Kidney (tissue), 14 donors: ENCODE results near the gene KCNA4. TPM values are rescaled to one million over a fixed set of nuclear protein-coding genes. Genes with fewer than 3 reads are reported as not detected.

Experiments used
- DNase-seq, 5 donors: peaks; one replicate each; pipeline ENCODE4 v3.0.0-alpha.2; 2013 to 2020
- FAIRE-seq: peaks from 2 replicates; lab custom pipeline; 2012; peaks lifted over from hg19 to GRCh38; lab: Jason Lieb, UNC
- H3K27ac ChIP-seq, 2 donors: one replicate each; pipeline ENCODE4 v1.7.0; 2013; ENCODE audit warnings: low read depth in 2 of 2, low read length in 2 of 2, inconsistent platforms in 1 of 2
- H3K27me3 ChIP-seq: one replicate; pipeline ENCODE4 v1.7.1; 2013; ENCODE audit warnings: low read length, inconsistent platforms; ENCODE audit not compliant: control insufficient read depth, insufficient read depth
- H3K36me3 ChIP-seq, 3 donors: one replicate each; pipeline versions ENCODE4 v1.7.0 to v1.7.1; 2013; ENCODE audit warnings: low read length in 3 of 3, control low read depth in 1 of 3, inconsistent platforms in 1 of 3; ENCODE audit not compliant: insufficient read depth in 3 of 3, control insufficient read depth in 2 of 3
- H3K4me1 ChIP-seq, 3 donors: one replicate each; pipeline versions ENCODE4 v1.7.0 to v1.7.1; 2013; ENCODE audit warnings: low read length in 3 of 3, inconsistent platforms in 1 of 3, low read depth in 1 of 3; ENCODE audit not compliant: control insufficient read depth in 2 of 3, insufficient read depth in 2 of 3
- H3K4me3 ChIP-seq, 3 donors: one replicate each; pipeline versions ENCODE4 v1.7.0 to v1.8.1; 2013; ENCODE audit warnings: low read length in 3 of 3, control low read depth in 1 of 3, inconsistent platforms in 1 of 3
- H3K9ac ChIP-seq, 3 donors: one replicate each; pipeline versions ENCODE4 v1.7.0 to v1.7.1; 2013; ENCODE audit warnings: low read length in 3 of 3, control low read depth in 1 of 3, inconsistent platforms in 1 of 3
- H3K9me3 ChIP-seq, 3 donors: one replicate each; pipeline versions ENCODE4 v1.7.0 to v1.7.1; 2013; ENCODE audit warnings: low read length in 3 of 3, control low read depth in 1 of 3, inconsistent platforms in 1 of 3; ENCODE audit not compliant: control insufficient read depth in 2 of 3, insufficient read depth in 1 of 3
- intact Hi-C: fragments of 100-400 bp; cut with DNase I; formaldehyde crosslinking; loops from one replicate; pipeline ENCODE4 v1.11.1; 2022
- polyA plus RNA-seq: library from polyadenylated mRNA; stranded (reverse); fragments of 350-450 nt; fragmentation: Illumina TruSeq; extraction: RNeasy Lipid Tissue Mini Kit (QIAGEN cat#74804); gene quantifications from one replicate; pipeline ENCODE4 v1.2.3, GENCODE V29; 2014; ENCODE audit warnings: low read depth, low replicate concordance; ENCODE audit not compliant: insufficient read depth
- total RNA-seq: library from RNA; stranded (reverse); fragmentation: NEBNext Ultra II Directional; extraction: Animal tissue kit (Norgen Biotek cat#: 25700); gene quantifications from one replicate; pipeline ENCODE4 v1.2.1, GENCODE V29; 2021
- TF ChIP-seq, protein P1 (sequence below): IDR thresholded peaks from 3 replicates; pipeline ENCODE4 v1.5.1; 2012; ENCODE audit warnings: mild to moderate bottlenecking, moderate library complexity, borderline replicate concordance; ENCODE audit not compliant: insufficient read depth; ENCODE audit errors: extremely low read depth
- donor health status: control.
- donor health status: control.
- donor health status: control.
- donor health status: control.
- donor health status: control.
- donor health status: DM: yes; HTN: yes; CAD: no.
- donor health status: Normal renal cell carcinoma (clear cell type).

KCNA4 gene
- total and polyA plus RNA-seq, 2 donors from 2014 or later, result 0.06 to 0.39 TPM

DNA sequence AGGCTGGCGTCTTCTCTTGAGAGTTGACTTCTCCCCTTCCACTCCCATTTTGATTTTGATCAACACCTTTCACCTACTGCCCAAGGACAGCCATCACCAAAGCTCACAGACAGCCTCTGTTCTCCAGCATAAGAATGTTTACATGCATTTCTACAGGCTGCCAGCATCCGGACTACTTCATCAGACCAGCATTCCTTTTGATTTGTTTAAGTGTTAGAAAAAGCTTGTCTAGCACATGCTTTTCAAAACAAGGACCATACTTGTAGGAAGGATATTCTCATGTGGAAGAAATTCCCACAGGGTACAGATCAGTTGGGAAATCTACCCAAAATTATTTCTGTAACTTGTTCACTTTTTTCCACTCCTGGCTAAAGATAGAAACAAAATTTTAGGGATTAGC, 6.2 kb upstream of the KCNA4 start:
- Histone ChIP-seq H3K36me3 (no peaks in the 10 kb centered on the region), H3K9ac (no peak overlapping the region), H3K4me1 (no peaks in the 10 kb centered on the region), H3K9me3 (no peaks in the 10 kb centered on the region), H3K27me3 (peaks cover 8% of the 10 kb centered on the region), H3K27ac (no peak overlapping the region), H3K4me3 (no peak overlapping the region)
- intact Hi-C loops, result no loop called here
- FAIRE-seq (no peak), DNase-seq (no peak)
- TF ChIP-seq, protein P1, sequence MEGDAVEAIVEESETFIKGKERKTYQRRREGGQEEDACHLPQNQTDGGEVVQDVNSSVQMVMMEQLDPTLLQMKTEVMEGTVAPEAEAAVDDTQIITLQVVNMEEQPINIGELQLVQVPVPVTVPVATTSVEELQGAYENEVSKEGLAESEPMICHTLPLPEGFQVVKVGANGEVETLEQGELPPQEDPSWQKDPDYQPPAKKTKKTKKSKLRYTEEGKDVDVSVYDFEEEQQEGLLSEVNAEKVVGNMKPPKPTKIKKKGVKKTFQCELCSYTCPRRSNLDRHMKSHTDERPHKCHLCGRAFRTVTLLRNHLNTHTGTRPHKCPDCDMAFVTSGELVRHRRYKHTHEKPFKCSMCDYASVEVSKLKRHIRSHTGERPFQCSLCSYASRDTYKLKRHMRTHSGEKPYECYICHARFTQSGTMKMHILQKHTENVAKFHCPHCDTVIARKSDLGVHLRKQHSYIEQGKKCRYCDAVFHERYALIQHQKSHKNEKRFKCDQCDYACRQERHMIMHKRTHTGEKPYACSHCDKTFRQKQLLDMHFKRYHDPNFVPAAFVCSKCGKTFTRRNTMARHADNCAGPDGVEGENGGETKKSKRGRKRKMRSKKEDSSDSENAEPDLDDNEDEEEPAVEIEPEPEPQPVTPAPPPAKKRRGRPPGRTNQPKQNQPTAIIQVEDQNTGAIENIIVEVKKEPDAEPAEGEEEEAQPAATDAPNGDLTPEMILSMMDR, result no peak

DNA sequence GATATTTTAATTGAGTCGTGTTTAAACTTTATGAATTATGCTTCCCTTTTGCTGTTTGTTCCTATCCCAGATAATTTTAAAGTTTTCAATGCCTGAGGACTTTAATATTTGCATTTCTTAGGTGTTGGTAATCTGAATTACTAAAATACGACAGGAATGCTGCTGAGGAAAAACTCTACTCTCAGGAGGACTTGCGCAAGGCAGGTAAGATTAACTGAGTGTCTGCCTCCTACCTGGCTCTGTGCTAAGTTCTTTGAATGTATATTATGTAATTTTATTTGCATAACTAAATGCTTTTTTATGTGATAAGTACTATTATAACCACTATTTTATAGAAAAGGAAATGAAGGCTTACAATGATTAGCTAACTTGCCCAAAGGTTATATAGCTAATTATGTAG, 2.7 kb upstream of the KCNA4 start:
- no peaks in the 10 kb centered on the region for H3K4me1 ChIP-seq
- no peak overlapping the region for H3K9ac ChIP-seq
- no peaks in the 10 kb centered on the region for H3K36me3 ChIP-seq
- FAIRE-seq (no peak), DNase-seq (no peak)
- peaks cover 23% of the 10 kb centered on the region for H3K27me3 ChIP-seq
- no peak overlapping the region for H3K27ac ChIP-seq
- no peak overlapping the region for H3K4me3 ChIP-seq
- TF ChIP-seq, protein P1, result no peak
- intact Hi-C loops, result no loop called here
- H3K9me3 ChIP-seq, result no peaks in the 10 kb centered on the region

DNA sequence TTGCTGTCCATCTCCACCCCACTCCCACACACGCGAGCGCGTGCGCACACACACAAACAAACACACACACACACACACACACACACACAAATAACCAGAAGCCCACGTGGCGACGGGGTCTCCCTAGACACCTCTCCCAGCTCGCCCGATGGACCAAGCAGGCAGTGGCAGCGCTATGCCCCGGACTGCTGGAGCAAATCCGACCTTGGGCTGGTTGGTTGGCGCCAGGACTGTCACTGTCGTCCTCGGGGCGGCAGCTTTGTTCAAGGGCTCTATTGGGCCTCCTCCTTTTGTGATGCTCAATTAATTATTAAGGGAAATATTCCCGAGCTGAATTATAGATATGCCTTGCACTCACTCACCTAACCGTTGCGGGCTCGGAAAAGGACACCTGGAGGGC, 1.7 kb upstream of the KCNA4 start:
- TF ChIP-seq, protein P1, result no peak
- no peak for FAIRE-seq
- intact Hi-C loops, result no loop called here
- no peaks in the 10 kb centered on the region for H3K36me3 ChIP-seq
- no peaks in the 10 kb centered on the region for H3K9me3 ChIP-seq
- no peak overlapping the region for H3K27ac ChIP-seq
- H3K4me1 ChIP-seq, result no peaks in the 10 kb centered on the region
- peak; percentile 21 to 48 (median 46) for DNase-seq
- peaks cover 23% of the 10 kb centered on the region for H3K27me3 ChIP-seq
- H3K4me3 ChIP-seq, result no peak overlapping the region
- H3K9ac ChIP-seq, result no peak overlapping the region

DNA sequence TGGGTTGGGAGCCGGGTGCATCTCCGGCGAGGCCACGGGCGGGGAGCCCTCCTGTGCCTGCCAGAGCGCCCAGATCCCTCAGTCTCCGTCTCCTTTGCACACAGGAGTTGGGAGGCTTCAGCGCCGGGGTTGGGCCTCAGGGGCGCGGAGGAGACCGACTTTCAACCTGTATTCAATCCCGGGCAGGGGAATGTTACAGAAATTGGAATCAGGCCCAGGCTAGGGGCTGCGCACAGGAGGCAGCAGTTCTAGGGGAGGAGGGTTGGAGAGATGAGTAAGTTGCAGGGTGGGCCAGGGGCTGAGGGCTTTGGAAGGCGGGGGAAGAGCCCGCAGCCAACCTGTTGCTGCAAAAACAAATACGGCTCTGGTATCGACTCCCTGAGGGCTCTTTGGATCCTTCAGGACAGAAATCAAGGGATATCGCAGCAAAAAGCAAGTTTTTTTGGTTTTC, 640 bp upstream of the KCNA4 start:
- Histone ChIP-seq H3K9ac (no peak overlapping the region), H3K27ac (no peak overlapping the region), H3K36me3 (no peaks in the 10 kb centered on the region), H3K4me1 (no peaks in the 10 kb centered on the region), H3K27me3 (peaks cover 23% of the 10 kb centered on the region), H3K9me3 (no peaks in the 10 kb centered on the region), H3K4me3 (peak overlapping the region in 1 of 3 donors; percentile 42)
- FAIRE-seq, result no peak
- intact Hi-C loops, result no loop called here
- peak in 4 of 5 donors; percentile 19 to 48 (median 36) for DNase-seq
- TF ChIP-seq, protein P1, result no peak
